Gastroesophageal sphincter (tissue), 4 donors: Measurements from ENCODE around the gene MOK. TPM values are rescaled to one million over a fixed set of nuclear protein-coding genes. Genes with fewer than 3 reads are reported as not detected.

Experiments
- ATAC-seq: fragments of 150-250 bp; one replicate; pipeline ENCODE4 v1.9.1; 2016; ENCODE audit warnings: mild to moderate bottlenecking, moderate library complexity
- H3K27ac ChIP-seq, 4 donors: fragments of 200-600 bp; sonication (generic) in 3 of 4; 1 replicate in 3 of 4; 2 replicates in 1 of 4; pipeline ENCODE4 v1.5.1; 2016 to 2019
- H3K27me3 ChIP-seq: fragments of 200-600 bp; sonication (generic); one replicate; pipeline ENCODE4 v1.5.1; 2019
- H3K36me3 ChIP-seq, 2 donors: fragments of 200-600 bp; sonication (generic); one replicate each; pipeline ENCODE4 v1.5.1; 2019; ENCODE audit warnings: control low read depth in 1 of 2
- H3K4me1 ChIP-seq, 3 donors: fragments of 200-600 bp; sonication (generic); 1 replicate in 2 of 3; 2 replicates in 1 of 3; pipeline ENCODE4 v1.5.1; 2016 to 2019; ENCODE audit warnings: control low read depth in 2 of 3
- H3K4me3 ChIP-seq, 2 donors: fragments of 200-600 bp; sonication (generic); one replicate each; pipeline ENCODE4 v1.5.1; 2019; ENCODE audit warnings: mild to moderate bottlenecking in 1 of 2, moderate library complexity in 1 of 2
- H3K9me3 ChIP-seq, 3 donors: fragments of 200-600 bp; sonication (generic); one replicate each; pipeline ENCODE4 v1.5.1; 2017 to 2019; ENCODE audit warnings: control low read depth in 2 of 3
- CTCF ChIP-seq, 4 experiments: fragments of 200-600 bp in 2 of 4; fragments of 450-650 bp in 2 of 4; sonication (generic) in 1 of 4; IDR thresholded peaks; one replicate each; pipeline ENCODE4 v1.5.1; 2017 to 2019; ENCODE audit warnings: antibody characterized with exemption in 4 of 4, mild to moderate bottlenecking in 2 of 4, moderate library complexity in 2 of 4
- EP300 ChIP-seq: sonication (generic); formaldehyde crosslinking; IDR thresholded peaks from one replicate; pipeline ENCODE4 v1.6.1; 2017; ENCODE audit warnings: antibody characterized with exemption, mild to moderate bottlenecking
- POLR2A ChIP-seq, 2 donors: fragments of 450-650 bp; IDR thresholded peaks; one replicate each; pipeline ENCODE4 v1.6.1; 2017; ENCODE audit warnings: antibody characterized with exemption in 2 of 2, mild to moderate bottlenecking in 2 of 2, moderate library complexity in 1 of 2
- POLR2AphosphoS5 ChIP-seq: sonication (generic); formaldehyde crosslinking; IDR thresholded peaks from one replicate; pipeline ENCODE4 v1.6.1; 2017; ENCODE audit warnings: antibody characterized with exemption
- WGBS, 2 donors: methylation state at CpG; one replicate each; pipeline ENCODE4 v1.1.5; 2018; ENCODE audit warnings: low coverage in 1 of 2; 5-methylcytosine and 5-hydroxymethylcytosine counted together
- total RNA-seq, 4 donors: library from RNA; depleted of rRNA; stranded (reverse); fragments of >200 nt; gene quantifications; one replicate each; pipeline ENCODE4 v1.1.0, GENCODE V29; 2016

The MOK gene
- total RNA-seq, 4 donors from 2014 or later, result 10.6 to 15.4 (median 10.7) TPM

GRCh38 chr14:102185360-102185759, 119.6 kb downstream of the MOK start:
- Histone ChIP-seq H3K9me3 (no peaks in the 10 kb centered on the region), H3K36me3 (no peaks in the 10 kb centered on the region), H3K4me3 (no peak overlapping the region), H3K27me3 (no peaks in the 10 kb centered on the region), H3K4me1 (peaks cover 3 to 70% (median 25%) of the 10 kb centered on the region in 3 donors), H3K27ac (no peak overlapping the region)
- ATAC-seq, result no peak
- 89 to 100% methylated on average over 3 to 8 of the region's 8 CpGs for whole genome bisulfite sequencing, 2 donors
- no peak for TF ChIP-seq CTCF (IDR thresholded peaks at IDR 0.05)
- no peak for TF ChIP-seq EP300
- TF ChIP-seq POLR2A (IDR thresholded peaks at IDR 0.05), result no peak
- TF ChIP-seq POLR2AphosphoS5, result no peak

- WGBS, 2 donors, result 86 to 100% methylated on average over 4 to 14 of the region's 14 CpGs
- no peak overlapping the region for H3K4me3 ChIP-seq
- ATAC-seq, result no peak
- H3K27me3 ChIP-seq, result no peaks in the 10 kb centered on the region
- no peak overlapping the region for H3K27ac ChIP-seq
- H3K9me3 ChIP-seq, result no peaks in the 10 kb centered on the region
- TF ChIP-seq POLR2A (IDR thresholded peaks at IDR 0.05), result no peak
- H3K4me1 ChIP-seq, result peaks cover 3 to 78% (median 25%) of the 10 kb centered on the region in 3 donors
- H3K36me3 ChIP-seq, result no peaks in the 10 kb centered on the region
Observed at GRCh38 chr14:102184316-102185035, 120.5 kb downstream of the MOK start.

- no peak overlapping the region for H3K27ac ChIP-seq
- no peak overlapping the region for H3K4me3 ChIP-seq
- ATAC-seq, result no peak
- no peaks in the 10 kb centered on the region for H3K36me3 ChIP-seq
- no peaks in the 10 kb centered on the region for H3K27me3 ChIP-seq
- H3K9me3 ChIP-seq, result no peaks in the 10 kb centered on the region
- peaks cover 3 to 78% (median 25%) of the 10 kb centered on the region in 3 donors for H3K4me1 ChIP-seq
- TF ChIP-seq POLR2AphosphoS5, result no peak
- no peak for TF ChIP-seq EP300
- no peak for TF ChIP-seq CTCF (IDR thresholded peaks at IDR 0.05)
- no peak for TF ChIP-seq POLR2A (IDR thresholded peaks at IDR 0.05)
- 89 to 98% methylated on average over 3 of the region's 3 CpGs for WGBS, 2 donors
Observed at GRCh38 chr14:102183886-102184285, 121.1 kb downstream of the MOK start.

GRCh38 chr14:102182936-102183619, 121.9 kb downstream of the MOK start:
- TF ChIP-seq CTCF (IDR thresholded peaks at IDR 0.05), result no peak
- TF ChIP-seq POLR2AphosphoS5, result no peak
- TF ChIP-seq POLR2A (IDR thresholded peaks at IDR 0.05), result no peak
- no peak for TF ChIP-seq EP300
- ATAC-seq, result no peak
- Histone ChIP-seq H3K4me1 (peaks cover 3 to 73% (median 25%) of the 10 kb centered on the region in 3 donors), H3K36me3 (no peaks in the 10 kb centered on the region), H3K27me3 (no peaks in the 10 kb centered on the region), H3K27ac (peak overlapping the region in 1 of 4 donors; percentile 12), H3K9me3 (no peaks in the 10 kb centered on the region), H3K4me3 (no peak overlapping the region)
- 32 to 61% methylated on average over 8 to 9 of the region's 9 CpGs for WGBS, 2 donors

GRCh38 chr14:102182190-102182589, 122.8 kb downstream of the MOK start:
- no peak overlapping the region for H3K4me3 ChIP-seq
- no peak for ATAC-seq
- H3K9me3 ChIP-seq, result no peaks in the 10 kb centered on the region
- TF ChIP-seq CTCF (IDR thresholded peaks at IDR 0.05) (no peak), POLR2AphosphoS5 (no peak), POLR2A (IDR thresholded peaks at IDR 0.05) (no peak), EP300 (no peak)
- H3K36me3 ChIP-seq, result no peaks in the 10 kb centered on the region
- peaks cover 3 to 64% (median 19%) of the 10 kb centered on the region in 3 donors for H3K4me1 ChIP-seq
- H3K27me3 ChIP-seq, result no peaks in the 10 kb centered on the region
- H3K27ac ChIP-seq, result no peak overlapping the region
